ENCODE results near the gene PAX7. TPM values are rescaled to one million over a fixed set of nuclear protein-coding genes. Genes with fewer than 3 reads are reported as not detected.
A peak's percentile ranks its signal among the peaks of the same experiment; 100 is the strongest.

Gene PAX7
- total and polyA plus RNA-seq, 2 of the 4 experiments (the other 2 are of a cell fraction) = not detected

DNA sequence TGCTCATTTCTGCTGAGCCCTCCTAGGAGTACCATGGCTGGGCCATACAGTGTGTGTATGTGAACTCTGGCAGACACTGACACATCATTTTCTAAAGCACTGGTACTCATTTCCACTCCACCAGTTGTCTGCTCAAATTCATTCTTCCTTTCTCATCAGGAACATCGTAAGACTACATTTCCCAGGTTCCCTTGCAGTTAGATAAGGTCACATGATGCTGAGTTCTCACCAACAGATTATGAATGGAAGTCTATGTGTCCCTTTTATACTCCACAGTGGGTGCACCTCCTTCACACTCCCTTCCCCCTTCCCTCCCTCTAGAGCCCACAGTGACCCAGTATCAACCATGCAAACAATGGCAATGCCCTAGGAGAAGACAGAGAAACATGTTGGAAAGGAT, 38.3 kb upstream of the PAX7 start:
- ATAC-seq (ENCODE audit: low read depth) = no peak
- no peak overlapping the region for H2BK120ac ChIP-seq (ENCODE audit: low read depth, low read length)
- in situ Hi-C loops (cut with MboI; ENCODE audit: low sequenced_read_pairs) = loop anchor here (10.0 kb wide), 1 partner anchor 282 kb away; no protein-coding TSS in a partner anchor
- no peaks in the 10 kb centered on the region for H3K4me1 ChIP-seq (ENCODE audit: control insufficient read depth, insufficient read depth, low read length)
- no peak overlapping the region for H3K23ac ChIP-seq (ENCODE audit: low read depth, low read length)
- no peak overlapping the region for H3K4me2 ChIP-seq (ENCODE audit: low read depth, low read length)
- no peaks in the 10 kb centered on the region for H3K27me3 ChIP-seq (ENCODE audit: control insufficient read depth, insufficient read depth, low read length)
- no peak overlapping the region for H2AK9ac ChIP-seq (replicated peaks; ENCODE audit: low read depth, low read length, poor library complexity)
- H2AK5ac ChIP-seq (ENCODE audit: low read depth, low read length) = no peak overlapping the region
- H3K27ac ChIP-seq (ENCODE audit: insufficient read depth, low read length) = no peak overlapping the region
- H2BK5ac ChIP-seq (ENCODE audit: low read depth, low read length, poor library complexity, severe bottlenecking) = no peak overlapping the region
- H3K18ac ChIP-seq (ENCODE audit: low read depth, low read length) = no peak overlapping the region
- H3K9ac ChIP-seq (ENCODE audit: low read depth, low read length) = no peak overlapping the region
- BruUV-seq (replicated peaks) = no TSS peak
- CTCF ChIA-PET = no interaction called here
- H3K4me3 ChIP-seq (ENCODE audit: insufficient read depth, low read depth, low read length) = no peak overlapping the region
- no peak overlapping the region for H2AFZ ChIP-seq (replicated peaks; ENCODE audit: low read length, poor library complexity)
- no peak overlapping the region for H3K56ac ChIP-seq (ENCODE audit: extremely low read depth, insufficient read depth, low read length)
- no peaks in the 10 kb centered on the region for H3K9me3 ChIP-seq (ENCODE audit: control insufficient read depth, insufficient read depth, low read length)
- dilution Hi-C loops (cut with HindIII; ENCODE audit: low sequenced_read_pairs, unreplicated experiment) = no loop called here
- intact Hi-C loops (cut with micrococcal nuclease) = loop anchor here (10.0 kb wide), 1 partner anchor 502 kb away; no protein-coding TSS in a partner anchor
- no peak for DNase-seq
- TF ChIP-seq RAD21 (IDR thresholded peaks at IDR 0.05; ENCODE audit: low read length) = no peak
- TF ChIP-seq RCOR1 (IDR thresholded peaks at IDR 0.05; ENCODE audit: insufficient replicate concordance, low read length) = no peak
- TF ChIP-seq, protein P1, sequence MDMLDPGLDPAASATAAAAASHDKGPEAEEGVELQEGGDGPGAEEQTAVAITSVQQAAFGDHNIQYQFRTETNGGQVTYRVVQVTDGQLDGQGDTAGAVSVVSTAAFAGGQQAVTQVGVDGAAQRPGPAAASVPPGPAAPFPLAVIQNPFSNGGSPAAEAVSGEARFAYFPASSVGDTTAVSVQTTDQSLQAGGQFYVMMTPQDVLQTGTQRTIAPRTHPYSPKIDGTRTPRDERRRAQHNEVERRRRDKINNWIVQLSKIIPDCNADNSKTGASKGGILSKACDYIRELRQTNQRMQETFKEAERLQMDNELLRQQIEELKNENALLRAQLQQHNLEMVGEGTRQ (IDR thresholded peaks at IDR 0.05; ENCODE audit: low read depth, low read length) = peak; percentile 46; the same call in 1 of the 2 replicates
- no peak for TF ChIP-seq RFX5 (IDR thresholded peaks at IDR 0.05; ENCODE audit: low read depth, low read length)
- H4K5ac ChIP-seq (ENCODE audit: low read depth, low read length) = no peak overlapping the region
- no peaks in the 10 kb centered on the region for H3K36me3 ChIP-seq (ENCODE audit: control insufficient read depth, insufficient read depth, low read length)
- no peak overlapping the region for H2BK15ac ChIP-seq (ENCODE audit: low read depth, low read length)
- no peak overlapping the region for H4K91ac ChIP-seq (ENCODE audit: insufficient read depth, low read depth, low read length)
- no peak overlapping the region for H4K8ac ChIP-seq (ENCODE audit: low read depth in 2 of 2, low read length in 2 of 2)
- no peak overlapping the region for H3K14ac ChIP-seq (replicated peaks; ENCODE audit: low read depth, low read length)
- no peaks in the 10 kb centered on the region for H3K9me1 ChIP-seq (ENCODE audit: insufficient read depth, low read length)
- WGBS, 2 experiments (ENCODE audit: extremely low coverage in 2 of 2, insufficient read length in 1 of 2) = no CpG with 5 or more reads among the region's 1 CpG
- POLR2A ChIA-PET (ENCODE audit: unreplicated experiment) = no interaction called here
- H3K79me1 ChIP-seq (ENCODE audit: low read depth in 1 of 2, low read length in 2 of 2) = no peaks in the 10 kb centered on the region
- no peaks in the 10 kb centered on the region for H4K20me1 ChIP-seq (ENCODE audit: insufficient read depth, low read length)
- H3K4ac ChIP-seq (ENCODE audit: low read depth, low read length) = no peak overlapping the region
- no peak overlapping the region for H2BK20ac ChIP-seq (ENCODE audit: low read depth, low read length)

All from IMR-90 (cell line).